Vagina (tissue), 2 donors: ENCODE results near the gene SCAMP4.

Source experiments
- POLR2A ChIP-seq, 2 donors: fragments of 450-650 bp; IDR thresholded peaks; one replicate each; pipeline ENCODE4 v1.6.1; 2017; ENCODE audit warnings: antibody characterized with exemption in 2 of 2, mild to moderate bottlenecking in 2 of 2, moderate library complexity in 2 of 2
- POLR2AphosphoS5 ChIP-seq, 2 donors: sonication (generic); formaldehyde crosslinking; IDR thresholded peaks; one replicate each; pipeline ENCODE4 v1.9.0; 2017; ENCODE audit warnings: antibody characterized with exemption in 2 of 2, mild to moderate bottlenecking in 2 of 2, low read depth in 1 of 2; ENCODE audit not compliant: insufficient read depth in 1 of 2
- TF ChIP-seq, protein P1 (sequence below), 3 experiments: fragments of 450-650 bp in 2 of 3; fragments of 200-600 bp in 1 of 3; sonication (generic) in 1 of 3; IDR thresholded peaks; one replicate each; pipeline ENCODE4 v1.5.1; 2017 to 2019; ENCODE audit warnings: antibody characterized with exemption in 3 of 3, mild to moderate bottlenecking in 2 of 3, moderate library complexity in 2 of 3

DNA sequence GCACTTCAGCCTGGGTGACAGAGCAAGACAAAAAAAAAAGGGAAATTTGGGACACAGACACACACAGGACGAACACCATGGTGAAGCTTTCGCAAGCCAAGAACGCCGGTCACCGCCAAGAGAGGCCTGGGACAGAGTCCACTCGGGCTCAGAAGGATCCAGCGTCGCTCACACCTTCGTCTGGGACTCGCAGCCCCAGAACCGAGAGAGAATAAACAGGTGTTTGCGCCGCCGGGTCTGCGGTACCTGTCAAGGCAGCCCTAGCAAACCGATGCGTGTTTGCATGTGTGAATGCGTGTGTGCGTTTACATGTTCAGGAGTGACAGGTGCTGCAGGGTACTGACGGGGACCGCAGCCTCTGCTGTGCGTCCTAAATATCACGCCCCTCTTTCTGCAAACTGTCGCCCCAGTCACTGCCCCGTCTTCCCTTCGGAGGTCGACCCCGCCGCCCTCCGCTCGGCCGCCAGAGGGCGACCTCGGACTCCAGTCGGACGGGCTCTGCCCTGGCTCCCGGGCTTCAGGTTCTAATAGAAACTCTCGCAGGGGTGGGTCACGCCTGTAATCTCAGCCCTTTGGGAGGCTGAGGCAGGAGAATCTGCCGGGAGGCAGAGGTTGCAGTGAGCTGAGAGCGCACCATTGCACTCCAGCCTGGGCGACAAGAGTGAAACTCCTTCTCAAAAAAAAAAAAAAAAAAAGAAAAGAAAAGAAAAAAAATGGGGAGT lies 24.0 kb downstream of the SCAMP4 start:
- TF ChIP-seq, protein P1, sequence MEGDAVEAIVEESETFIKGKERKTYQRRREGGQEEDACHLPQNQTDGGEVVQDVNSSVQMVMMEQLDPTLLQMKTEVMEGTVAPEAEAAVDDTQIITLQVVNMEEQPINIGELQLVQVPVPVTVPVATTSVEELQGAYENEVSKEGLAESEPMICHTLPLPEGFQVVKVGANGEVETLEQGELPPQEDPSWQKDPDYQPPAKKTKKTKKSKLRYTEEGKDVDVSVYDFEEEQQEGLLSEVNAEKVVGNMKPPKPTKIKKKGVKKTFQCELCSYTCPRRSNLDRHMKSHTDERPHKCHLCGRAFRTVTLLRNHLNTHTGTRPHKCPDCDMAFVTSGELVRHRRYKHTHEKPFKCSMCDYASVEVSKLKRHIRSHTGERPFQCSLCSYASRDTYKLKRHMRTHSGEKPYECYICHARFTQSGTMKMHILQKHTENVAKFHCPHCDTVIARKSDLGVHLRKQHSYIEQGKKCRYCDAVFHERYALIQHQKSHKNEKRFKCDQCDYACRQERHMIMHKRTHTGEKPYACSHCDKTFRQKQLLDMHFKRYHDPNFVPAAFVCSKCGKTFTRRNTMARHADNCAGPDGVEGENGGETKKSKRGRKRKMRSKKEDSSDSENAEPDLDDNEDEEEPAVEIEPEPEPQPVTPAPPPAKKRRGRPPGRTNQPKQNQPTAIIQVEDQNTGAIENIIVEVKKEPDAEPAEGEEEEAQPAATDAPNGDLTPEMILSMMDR (IDR thresholded peaks at IDR 0.05) = peak in 2 of 3 experiments; percentile 70 to 82
- TF ChIP-seq POLR2A (IDR thresholded peaks at IDR 0.05) (no peak), POLR2AphosphoS5 (IDR thresholded peaks at IDR 0.05; ENCODE audit: insufficient read depth in 1 of 2, low read depth in 1 of 2) (peak; percentile 37 to 78)
